Activated CD4-positive, alpha-beta T cell treated with anti-CD3 and anti-CD28 coated beads, Interleukin-2, amount 10 ng/mL, durations not matched to agents 7 days and 5 days (primary cell): ENCODE data around the gene MTHFD2L. TPM values are rescaled to one million over a fixed set of nuclear protein-coding genes. Genes with fewer than 3 reads are reported as not detected.
A peak's percentile ranks its signal among the peaks of the same experiment; 100 is the strongest.

ENCODE experiments used
- CTCF ChIA-PET: fragments of 350-600 bp; sonication (Branson Sonifier 250); formaldehyde crosslinking; loops from one replicate; lab custom pipeline; 2021; ENCODE audit warnings: antibody characterized with exemption; lab: Charles Lee
- POLR2A ChIA-PET: fragments of 350-600 bp; sonication (Branson Sonifier 250); formaldehyde crosslinking; loops from one replicate; lab custom pipeline; 2021; ENCODE audit warnings: antibody characterized with exemption; lab: Charles Lee
- DNase-seq: peaks from one replicate; pipeline ENCODE4 v3.0.0-alpha.2; 2020
- H3K27ac Mint-ChIP-seq: one replicate; pipeline ENCODE4 v1.8.0; 2021; ENCODE audit warnings: mild to moderate bottlenecking, moderate library complexity, mixed read lengths
- H3K27me3 Mint-ChIP-seq: one replicate; pipeline ENCODE4 v1.8.0; 2021; ENCODE audit warnings: mixed read lengths
- H3K36me3 Mint-ChIP-seq: one replicate; pipeline ENCODE4 v1.8.0; 2021; ENCODE audit warnings: low read depth, mixed read lengths
- H3K4me1 Mint-ChIP-seq: one replicate; pipeline ENCODE4 v1.8.0; 2021; ENCODE audit warnings: mixed read lengths
- H3K4me3 Mint-ChIP-seq: one replicate; pipeline ENCODE4 v1.8.0; 2021; ENCODE audit warnings: mild to moderate bottlenecking, moderate library complexity, mixed read lengths
- H3K9me3 Mint-ChIP-seq: one replicate; pipeline ENCODE4 v1.8.0; 2021; ENCODE audit warnings: mixed read lengths
- total RNA-seq, 2 experiments: library from RNA; stranded (reverse); gene quantifications; one replicate each; pipeline ENCODE4 v1.2.3, GENCODE V29; 2021

MTHFD2L gene
- total RNA-seq, 2 experiments from 2014 or later: 7.9 to 8.9 TPM

DNA sequence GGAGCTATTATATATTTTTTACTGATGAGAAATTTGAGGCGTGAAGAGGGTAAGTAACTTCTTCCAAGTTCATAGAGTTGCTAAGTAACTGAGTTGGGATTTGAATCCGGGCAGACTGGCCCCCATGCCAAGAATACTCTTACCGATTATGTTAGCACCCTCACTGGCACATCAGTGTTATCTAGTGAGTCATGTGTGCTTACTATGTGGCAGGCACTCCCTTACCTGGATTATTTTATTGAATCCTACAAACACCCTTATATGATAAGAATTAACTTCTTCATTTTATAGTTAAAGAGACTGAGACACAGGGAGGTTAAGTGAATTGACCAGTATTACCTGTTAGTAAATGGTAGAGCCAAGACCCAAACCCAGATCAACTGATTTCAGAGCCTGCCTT is 20.9 kb downstream of the MTHFD2L start:
- no peaks in the 10 kb centered on the region for H3K9me3 Mint-ChIP-seq
- ChIA-PET CTCF (interaction anchor here (0.8 kb wide), 1 partner anchor 10 kb away, joined by 4 read pairs; no protein-coding TSS in a partner anchor), POLR2A (no interaction called here)
- peaks cover 1% of the 10 kb centered on the region for H3K4me1 Mint-ChIP-seq
- no peak for DNase-seq
- no peaks in the 10 kb centered on the region for H3K27me3 Mint-ChIP-seq
- H3K36me3 Mint-ChIP-seq: peaks cover 2% of the 10 kb centered on the region
- H3K4me3 Mint-ChIP-seq: no peak overlapping the region
- H3K27ac Mint-ChIP-seq: no peak overlapping the region

- POLR2A ChIA-PET: no interaction called here
- CTCF ChIA-PET: no interaction called here
- DNase-seq: no peak
- Mint-ChIP-seq H3K36me3 (peaks cover 2% of the 10 kb centered on the region), H3K4me3 (no peak overlapping the region), H3K4me1 (peaks cover 1% of the 10 kb centered on the region), H3K27me3 (no peaks in the 10 kb centered on the region), H3K27ac (no peak overlapping the region), H3K9me3 (no peaks in the 10 kb centered on the region)
These were observed 23.3 kb downstream of the MTHFD2L start for GRCh38 chr4:74181219-74181618.

DNA sequence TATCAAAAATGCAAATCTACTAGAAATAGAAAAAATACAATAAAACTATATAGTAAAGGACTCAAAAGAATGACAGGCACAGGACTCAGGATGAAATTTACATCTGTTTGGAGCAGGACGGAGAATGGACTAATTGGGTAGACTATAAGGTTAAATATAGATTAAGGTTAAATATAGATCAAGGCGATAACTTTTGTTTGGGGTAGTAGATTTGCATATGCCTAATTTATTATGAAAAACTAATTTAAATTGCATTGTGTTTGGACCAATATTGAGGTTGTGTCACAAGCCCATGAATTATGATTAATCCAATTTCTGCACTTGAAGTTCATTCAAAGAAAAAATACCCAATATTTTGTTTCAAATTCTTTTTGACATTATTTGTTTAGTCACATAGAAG is 31.0 kb downstream of the MTHFD2L start:
- Mint-ChIP-seq H3K27ac (no peak overlapping the region), H3K9me3 (no peaks in the 10 kb centered on the region), H3K4me3 (no peak overlapping the region), H3K27me3 (no peaks in the 10 kb centered on the region), H3K4me1 (no peaks in the 10 kb centered on the region), H3K36me3 (no peaks in the 10 kb centered on the region)
- CTCF ChIA-PET: interaction anchor here (0.6 to 1.1 kb wide), 6 partner anchors 11 to 929 kb away, joined by 3 to 4 read pairs (median 3); partner anchors contain the start of gene EPGN
- POLR2A ChIA-PET: no interaction called here
- no peak for DNase-seq

GRCh38 chr4:74189331-74190043 is 31.6 kb downstream of the MTHFD2L start:
- ChIA-PET CTCF (interaction anchor here (0.6 to 1.1 kb wide), 6 partner anchors 11 to 930 kb away, joined by 3 to 4 read pairs (median 3); partner anchors contain the start of gene EPGN), POLR2A (no interaction called here)
- no peak overlapping the region for H3K27ac Mint-ChIP-seq
- peak; percentile 37 for DNase-seq
- H3K4me1 Mint-ChIP-seq: no peaks in the 10 kb centered on the region
- no peaks in the 10 kb centered on the region for H3K36me3 Mint-ChIP-seq
- no peaks in the 10 kb centered on the region for H3K27me3 Mint-ChIP-seq
- H3K4me3 Mint-ChIP-seq: no peak overlapping the region
- no peaks in the 10 kb centered on the region for H3K9me3 Mint-ChIP-seq

DNA sequence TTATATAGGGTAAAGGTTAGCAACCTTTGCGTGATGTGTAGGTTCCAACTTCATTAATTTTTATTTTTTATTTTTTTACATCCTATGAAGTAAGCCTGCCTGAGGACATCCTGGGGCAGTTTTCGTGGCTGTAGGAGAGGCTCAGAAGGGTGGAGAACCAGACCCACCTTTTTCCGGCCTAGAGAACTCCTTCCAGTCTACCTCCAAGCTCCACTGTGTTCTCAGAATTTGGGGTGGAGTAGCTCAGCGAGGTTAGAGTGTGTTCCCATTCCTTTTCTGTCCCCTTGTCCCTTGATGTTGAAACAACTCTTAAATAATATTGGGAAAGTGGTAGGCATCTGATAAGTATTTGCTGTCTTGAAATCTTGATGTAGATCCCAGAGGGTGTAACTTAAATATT is 32.4 kb downstream of the MTHFD2L start:
- Mint-ChIP-seq H3K4me1 (no peaks in the 10 kb centered on the region), H3K27me3 (no peaks in the 10 kb centered on the region), H3K36me3 (no peaks in the 10 kb centered on the region), H3K9me3 (no peaks in the 10 kb centered on the region), H3K4me3 (no peak overlapping the region), H3K27ac (no peak overlapping the region)
- ChIA-PET POLR2A (no interaction called here), CTCF (no interaction called here)
- no peak for DNase-seq

DNA sequence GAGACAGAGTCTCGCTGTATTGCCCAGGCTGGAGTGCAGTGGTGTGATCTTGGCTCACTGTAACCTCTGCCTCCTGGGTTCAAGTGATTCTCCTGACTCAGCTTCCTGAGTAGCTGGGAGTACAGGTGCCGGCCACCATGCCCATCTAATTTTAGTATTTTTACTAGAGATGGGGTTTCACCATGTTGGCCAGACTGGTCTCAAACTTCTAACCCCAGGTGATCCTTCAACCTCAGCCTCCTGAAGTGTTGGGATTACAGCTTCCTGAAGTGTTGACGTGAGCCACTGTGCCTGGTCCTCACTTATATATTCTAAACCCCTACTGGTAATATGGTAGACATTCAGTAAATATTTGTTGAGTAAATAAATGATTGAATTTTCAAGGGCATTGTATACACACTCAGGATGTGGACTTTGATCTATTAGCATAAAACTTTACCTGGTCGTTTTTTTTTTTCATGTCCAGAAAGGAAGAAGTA is 33.0 kb downstream of the MTHFD2L start:
- no peaks in the 10 kb centered on the region for H3K36me3 Mint-ChIP-seq
- CTCF ChIA-PET: no interaction called here
- POLR2A ChIA-PET: no interaction called here
- H3K4me3 Mint-ChIP-seq: no peak overlapping the region
- H3K27me3 Mint-ChIP-seq: no peaks in the 10 kb centered on the region
- H3K27ac Mint-ChIP-seq: no peak overlapping the region
- H3K4me1 Mint-ChIP-seq: no peaks in the 10 kb centered on the region
- no peak for DNase-seq
- no peaks in the 10 kb centered on the region for H3K9me3 Mint-ChIP-seq

- POLR2A ChIA-PET: no interaction called here
- H3K4me1 Mint-ChIP-seq: peaks cover 5% of the 10 kb centered on the region
These were observed 39.2 kb downstream of the MTHFD2L start for GRCh38 chr4:74197080-74197479.

GRCh38 chr4:74202062-74202586 is 44.2 kb downstream of the MTHFD2L start:
- ChIA-PET POLR2A (no interaction called here), CTCF (no interaction called here)
- H3K27ac Mint-ChIP-seq: no peak overlapping the region
- H3K4me1 Mint-ChIP-seq: peaks cover 19% of the 10 kb centered on the region
- no peak overlapping the region for H3K4me3 Mint-ChIP-seq
- no peaks in the 10 kb centered on the region for H3K9me3 Mint-ChIP-seq
- H3K27me3 Mint-ChIP-seq: no peaks in the 10 kb centered on the region
- peaks cover 4% of the 10 kb centered on the region for H3K36me3 Mint-ChIP-seq
- no peak for DNase-seq

More at GRCh38 chr4:74197080-74197479, 39.2 kb downstream of the MTHFD2L start:
- Mint-ChIP-seq H3K4me3 (no peak overlapping the region), H3K27ac (no peak overlapping the region), H3K27me3 (no peaks in the 10 kb centered on the region), H3K36me3 (no peaks in the 10 kb centered on the region), H3K9me3 (no peaks in the 10 kb centered on the region)
- DNase-seq: no peak
- CTCF ChIA-PET: no interaction called here

GRCh38 chr4:74203467-74203866 is 45.5 kb downstream of the MTHFD2L start:
- DNase-seq: no peak
- Mint-ChIP-seq H3K27ac (no peak overlapping the region), H3K4me1 (peaks cover 17% of the 10 kb centered on the region), H3K4me3 (no peak overlapping the region), H3K36me3 (peaks cover 6% of the 10 kb centered on the region), H3K9me3 (no peaks in the 10 kb centered on the region), H3K27me3 (no peaks in the 10 kb centered on the region)
- ChIA-PET POLR2A (no interaction called here), CTCF (no interaction called here)

DNA sequence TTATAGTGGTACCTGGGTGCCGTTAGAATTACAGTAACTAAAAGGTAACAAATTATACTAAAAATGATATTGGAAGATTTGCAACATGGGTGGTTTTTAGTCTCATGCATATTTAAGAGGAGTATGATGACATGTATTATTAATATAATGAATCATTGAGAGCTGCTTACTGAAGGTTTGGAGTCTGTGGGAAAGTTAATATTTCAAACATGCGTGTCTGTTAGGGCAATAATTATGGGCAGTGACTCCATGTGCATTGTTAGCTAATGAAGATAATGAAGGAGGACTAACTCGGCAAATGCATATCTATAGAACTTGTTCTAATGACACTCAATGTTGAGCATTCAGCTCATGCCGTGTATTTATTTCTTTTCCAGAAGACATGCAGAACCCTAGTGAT is 47.1 kb downstream of the MTHFD2L start:
- Mint-ChIP-seq H3K27ac (no peak overlapping the region), H3K36me3 (peaks cover 8% of the 10 kb centered on the region), H3K27me3 (no peaks in the 10 kb centered on the region), H3K9me3 (peaks cover 1% of the 10 kb centered on the region), H3K4me1 (peaks cover 17% of the 10 kb centered on the region), H3K4me3 (no peak overlapping the region)
- ChIA-PET POLR2A (no interaction called here), CTCF (interaction anchor here (0.8 to 1.6 kb wide), 3 partner anchors 11 to 233 kb away, joined by 3 read pairs; no protein-coding TSS in a partner anchor)
- no peak for DNase-seq

DNA sequence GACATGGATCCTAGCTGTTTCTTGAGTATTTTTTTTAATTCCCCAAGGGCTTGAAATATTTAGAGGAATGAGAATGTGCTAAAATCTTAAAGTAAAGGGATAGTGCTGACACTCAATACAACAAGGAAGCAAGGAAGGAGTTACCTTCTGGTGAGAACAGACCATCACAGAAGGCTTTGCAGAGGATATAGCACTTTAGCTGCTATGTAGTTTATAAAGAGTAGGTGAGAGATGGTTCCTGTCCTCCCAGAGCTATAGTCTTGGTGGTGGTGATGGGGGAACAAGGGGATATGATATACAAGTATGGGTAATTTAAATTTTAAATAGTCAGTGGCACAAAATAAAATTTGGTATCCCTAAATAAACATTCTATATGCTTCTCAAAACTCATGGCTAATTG is 47.6 kb downstream of the MTHFD2L start:
- Mint-ChIP-seq H3K4me3 (no peak overlapping the region), H3K27me3 (no peaks in the 10 kb centered on the region), H3K9me3 (peaks cover 2% of the 10 kb centered on the region), H3K27ac (no peak overlapping the region), H3K4me1 (peaks cover 17% of the 10 kb centered on the region), H3K36me3 (peaks cover 8% of the 10 kb centered on the region)
- POLR2A ChIA-PET: no interaction called here
- CTCF ChIA-PET: interaction anchor here (0.8 to 1.6 kb wide), 4 partner anchors 11 to 234 kb away, joined by 3 read pairs; no protein-coding TSS in a partner anchor
- no peak for DNase-seq

- ChIA-PET POLR2A (no interaction called here), CTCF (interaction anchor here (1.4 to 1.6 kb wide), 3 partner anchors 10 to 22 kb away, joined by 3 read pairs; no protein-coding TSS in a partner anchor)
- peaks cover 17% of the 10 kb centered on the region for H3K4me1 Mint-ChIP-seq
- no peak overlapping the region for H3K4me3 Mint-ChIP-seq
- peak overlapping the region; percentile 61 for H3K27ac Mint-ChIP-seq
- DNase-seq: no peak
- H3K27me3 Mint-ChIP-seq: no peaks in the 10 kb centered on the region
- H3K9me3 Mint-ChIP-seq: peaks cover 7% of the 10 kb centered on the region
- peaks cover 10% of the 10 kb centered on the region for H3K36me3 Mint-ChIP-seq
These were observed 48.3 kb downstream of the MTHFD2L start for GRCh38 chr4:74206088-74206825.
